DMS114 treated with DMSO at 0.1 percent for 48 hours (cell line): ENCODE results near the gene NHP2.
"Not testable (repeated sequence)": the region's sequence is repeated elsewhere in the genome, so short reads cannot be mapped to it uniquely, and the experiment has no call there.

Source experiments
- DNase-seq: peaks from one replicate; lab custom pipeline; 2025; ENCODE audit not compliant: unreplicated experiment; lab: John Stamatoyannopoulos, UW

NHP2 gene

DNA sequence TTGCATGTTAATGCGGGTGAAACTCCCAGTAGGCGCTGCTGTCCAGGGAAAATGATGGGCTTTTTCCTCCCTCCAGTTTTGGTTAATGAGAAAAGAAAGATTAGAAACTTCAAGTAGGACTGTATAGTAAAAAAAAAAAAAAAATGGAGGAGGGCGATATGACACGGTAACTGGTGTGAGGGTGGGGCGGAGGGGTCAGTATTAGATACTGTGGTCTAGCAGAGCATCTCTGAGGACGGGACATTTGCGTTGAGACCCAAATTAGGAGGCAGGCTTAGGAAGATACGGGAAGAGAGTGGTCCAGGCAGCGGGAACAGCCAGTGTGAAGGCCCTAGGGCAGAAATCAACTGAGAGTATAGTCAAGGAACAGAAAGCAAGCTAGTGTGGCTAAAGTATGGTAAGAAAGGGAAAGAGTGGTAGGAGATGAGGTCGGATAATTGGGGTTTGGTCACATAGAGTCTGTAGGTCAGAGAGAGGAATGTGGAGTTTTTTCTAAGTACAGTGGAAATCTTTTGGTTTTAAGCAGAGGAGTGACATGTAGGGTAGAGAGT is 22.2 kb downstream of the NHP2 start:
- no peak for DNase-seq

- peak; percentile 49 for DNase-seq
Measured at GRCh38 chr5:178130576-178131445, 22.9 kb downstream of the NHP2 start, which contains the start of gene RMND5B. RMND5B (plus strand) TSS chr5:178131014; CDS start chr5:178138120, 7,106 bp downstream.

- not testable (repeated sequence) for DNase-seq
Measured at GRCh38 chr5:178130234-178130575, 23.5 kb downstream of the NHP2 start.

- DNase-seq: no peak
Measured at GRCh38 chr5:178129296-178129695, 24.4 kb downstream of the NHP2 start.

DNA sequence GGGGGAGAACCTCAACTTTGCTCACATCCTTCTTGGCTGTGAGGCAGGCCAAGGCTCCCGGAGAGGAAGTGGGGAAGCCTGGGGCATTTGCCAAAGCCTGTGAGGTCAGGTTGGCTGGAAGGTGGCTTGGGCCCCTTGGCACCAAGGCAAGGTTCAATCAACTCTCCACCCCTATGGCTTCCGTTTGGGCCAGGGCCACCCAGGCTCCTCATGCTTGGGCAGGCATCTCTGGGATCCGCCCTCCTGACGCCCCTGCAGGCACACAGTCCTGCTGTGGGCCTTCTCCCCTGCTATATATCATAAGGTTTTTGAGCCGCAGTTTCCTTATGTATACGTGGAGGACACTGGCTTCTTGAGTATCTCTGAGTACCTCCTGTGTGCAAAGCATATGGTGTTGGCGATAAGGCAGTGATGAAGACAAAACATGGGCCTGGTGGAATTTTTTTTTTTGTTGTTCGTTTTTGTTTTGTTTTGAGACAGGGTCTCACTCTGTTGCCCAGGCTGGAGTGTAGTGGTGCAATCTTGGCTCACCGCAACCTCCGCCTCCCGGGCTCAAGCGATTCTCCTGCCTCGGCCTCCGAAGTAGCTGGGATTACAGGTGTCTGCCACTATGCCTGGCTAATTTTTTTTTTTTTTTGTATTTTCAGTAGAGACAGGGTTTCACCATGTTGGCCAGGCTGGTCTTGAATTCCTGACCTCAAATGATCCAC is 26.2 kb downstream of the NHP2 start:
- DNase-seq: not testable (repeated sequence)

DNA sequence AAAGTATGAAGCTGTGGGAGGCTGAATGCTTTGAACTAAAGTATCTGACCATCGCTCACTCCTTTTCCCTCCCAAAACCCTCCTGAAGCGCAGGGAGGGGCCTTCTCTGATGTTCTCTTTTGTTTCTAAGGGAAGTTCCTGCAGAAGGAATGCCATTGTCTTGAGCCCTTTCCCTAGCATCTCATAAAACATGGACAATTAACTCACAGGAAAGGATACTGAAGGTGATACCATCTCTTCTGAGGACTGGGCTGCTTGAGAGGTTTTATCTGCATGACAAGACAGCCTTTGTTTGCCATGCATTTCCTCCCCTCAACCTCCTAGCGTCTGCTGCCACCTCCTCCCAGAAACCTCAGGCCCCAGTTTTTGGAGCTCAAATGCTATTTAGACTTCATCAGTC is 27.1 kb downstream of the NHP2 start:
- DNase-seq: no peak

GRCh38 chr5:178125253-178125906 is 28.3 kb downstream of the NHP2 start:
- no peak for DNase-seq

DNA sequence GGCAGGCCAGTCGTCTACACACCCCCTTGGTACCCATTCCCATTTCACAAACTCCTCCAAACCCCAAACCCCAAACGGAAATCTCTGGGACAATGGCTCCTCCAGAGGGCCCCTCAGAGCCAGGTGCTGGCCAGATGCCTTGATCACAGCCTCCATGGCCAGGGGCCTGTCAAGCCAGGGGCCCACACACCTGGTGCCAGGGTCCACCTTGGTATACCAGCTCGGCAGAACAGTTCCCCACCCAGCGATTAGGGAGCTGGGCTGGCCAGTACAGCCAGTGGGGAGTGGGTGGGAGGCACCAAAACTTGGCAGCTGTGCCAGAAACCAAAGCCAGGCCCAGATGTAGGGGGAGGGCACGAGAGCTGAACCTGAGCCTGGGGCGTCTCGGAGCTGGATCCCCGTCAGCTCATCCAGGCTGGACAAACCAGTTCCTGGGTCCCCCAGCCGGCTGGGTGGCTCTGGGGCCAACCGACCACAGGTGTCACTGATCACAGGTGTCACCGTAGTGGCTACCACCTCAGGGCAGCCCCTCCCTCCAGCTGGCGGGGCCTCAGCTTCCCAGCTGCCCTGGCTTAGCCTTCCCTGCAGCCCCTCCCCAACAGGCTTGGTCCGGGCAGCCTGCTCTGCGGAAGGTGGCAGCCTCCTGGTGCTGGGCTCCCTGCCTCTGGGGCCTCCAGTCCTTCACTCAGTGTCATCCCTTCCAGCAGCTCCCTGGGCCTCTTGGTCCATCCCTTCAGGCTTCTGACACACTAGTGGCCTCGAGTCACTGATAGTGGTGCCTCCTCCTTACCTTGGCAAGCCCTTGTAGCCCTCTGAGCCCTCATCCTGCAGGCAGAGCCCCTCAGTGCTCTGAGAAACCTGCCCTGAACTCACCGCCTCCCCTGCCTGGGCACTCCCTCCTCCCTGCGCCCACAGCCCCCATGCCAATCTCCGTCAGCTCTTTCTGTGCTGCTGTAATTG is 29.4 kb downstream of the NHP2 start:
- no peak for DNase-seq

- DNase-seq: no peak
Measured at GRCh38 chr5:178123094-178123965, 30.4 kb downstream of the NHP2 start.

GRCh38 chr5:178122346-178122745 is 31.3 kb downstream of the NHP2 start:
- DNase-seq: no peak

GRCh38 chr5:178121391-178122276 is 32.1 kb downstream of the NHP2 start:
- no peak for DNase-seq

DNA sequence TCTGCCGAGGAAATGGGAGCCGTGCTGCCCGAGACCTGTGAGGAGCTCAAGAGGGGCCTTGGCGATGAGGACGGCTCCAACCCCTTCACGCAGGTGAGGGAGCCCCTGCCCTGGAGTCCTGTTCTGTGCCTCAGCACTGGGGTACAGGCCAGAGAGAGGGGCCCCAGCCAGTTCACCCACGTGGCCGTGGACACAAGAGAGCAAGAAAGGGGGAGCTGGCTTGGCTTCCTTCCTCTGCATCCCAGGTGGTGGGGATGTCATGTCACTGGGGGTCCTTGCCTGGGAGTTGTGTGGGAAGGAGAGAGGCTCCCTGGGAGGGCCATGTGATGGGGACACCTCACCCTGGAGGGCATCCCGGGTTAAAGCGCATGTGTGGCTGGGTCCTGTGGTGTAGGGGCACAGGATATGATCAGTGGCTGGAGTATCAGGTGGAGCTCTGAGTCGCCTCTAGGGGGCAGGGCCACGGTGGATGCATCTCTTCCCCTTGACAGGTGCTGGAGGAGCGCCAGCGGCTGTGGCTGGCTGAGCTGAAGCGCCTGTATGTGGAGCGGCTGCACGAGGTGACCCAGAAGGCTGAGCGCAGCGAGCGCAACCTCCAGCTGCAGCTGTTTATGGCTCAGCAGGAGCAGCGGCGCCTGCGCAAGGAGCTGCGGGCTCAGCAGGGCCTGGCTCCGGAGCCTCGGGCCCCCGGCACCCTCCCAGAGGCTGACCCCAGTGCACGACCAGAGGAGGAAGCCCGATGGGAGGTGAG is 32.9 kb downstream of the NHP2 start:
- DNase-seq: no peak

GRCh38 chr5:178119915-178120606 is 33.6 kb downstream of the NHP2 start:
- DNase-seq: no peak

- DNase-seq: no peak
Measured at GRCh38 chr5:178117923-178118701, 35.6 kb downstream of the NHP2 start.

GRCh38 chr5:178116143-178116885 is 37.4 kb downstream of the NHP2 start:
- no peak for DNase-seq

- DNase-seq: no peak
Measured at GRCh38 chr5:178115814-178116142, 37.9 kb downstream of the NHP2 start.
